H1 (cell line): ENCODE measurements around the gene ST3GAL3. TPM values are rescaled to one million over a fixed set of nuclear protein-coding genes. Genes with fewer than 3 reads are reported as not detected.
A peak's percentile ranks its signal among the peaks of the same experiment; 100 is the strongest.

Experiments used
- ATF3 ChIP-seq: IDR thresholded peaks from 2 replicates; pipeline ENCODE4 v1.6.1; 2011; ENCODE audit warnings: low read depth, mild to moderate bottlenecking, low read length; ENCODE audit not compliant: insufficient read depth
- BACH1 ChIP-seq: IDR thresholded peaks from 2 replicates; pipeline ENCODE4 v1.6.1; 2012; ENCODE audit warnings: low read length, improper control_type of control experiment
- CBX5 ChIP-seq: fragments of 300-800, 300-1000 bp; sonication (generic); IDR thresholded peaks from 2 replicates; pipeline ENCODE4 v1.7.1; 2016; ENCODE audit warnings: antibody characterized with exemption, low read length, low read depth
- CEBPB ChIP-seq: IDR thresholded peaks from 2 replicates; pipeline ENCODE4 v1.6.1; 2012; ENCODE audit warnings: low read depth, low read length
- EP300 ChIP-seq, 2 experiments: IDR thresholded peaks; 1 replicate in 1 of 2; 2 replicates in 1 of 2; pipeline ENCODE4 v1.6.1; 2011 to 2012; ENCODE audit warnings: low read depth in 2 of 2, low read length in 2 of 2, mild to moderate bottlenecking in 2 of 2, borderline replicate concordance in 1 of 2, inconsistent platforms in 1 of 2, moderate library complexity in 1 of 2
- HDAC2 ChIP-seq, 2 experiments: fragments of 300-600 bp in 1 of 2; sonication (generic) in 1 of 2; IDR thresholded peaks; 2 replicates each; pipeline ENCODE4 v1.6.1; 2011 to 2012; ENCODE audit warnings: low read depth in 2 of 2, low read length in 2 of 2, mild to moderate bottlenecking in 2 of 2, moderate library complexity in 2 of 2, borderline replicate concordance in 1 of 2, inconsistent platforms in 1 of 2
- JUND ChIP-seq: IDR thresholded peaks from 2 replicates; pipeline ENCODE4 v1.6.1; 2011; ENCODE audit warnings: mild to moderate bottlenecking, improper control_type of control experiment, low read length
- POU5F1 ChIP-seq: IDR thresholded peaks from 2 replicates; pipeline ENCODE4 v1.6.1; 2011; ENCODE audit warnings: low read depth, mild to moderate bottlenecking, low read length, moderate library complexity
- RAD21 ChIP-seq, 2 experiments: IDR thresholded peaks in 1 of 2; conservative IDR thresholded peaks in 1 of 2; 2 replicates each; pipeline ENCODE4 v1.6.1; 2011; ENCODE audit warnings: low read depth in 2 of 2, low read length in 2 of 2, improper control_type of control experiment in 1 of 2, inconsistent platforms in 1 of 2, mild to moderate bottlenecking in 1 of 2, moderate library complexity in 1 of 2
- TAF7 ChIP-seq: optimal IDR thresholded peaks from 2 replicates; pipeline ENCODE3; 2011; ENCODE audit warnings: low read depth, mild to moderate bottlenecking, inconsistent platforms, low read length, moderate library complexity, borderline replicate concordance
- TCF12 ChIP-seq: IDR thresholded peaks from 2 replicates; pipeline ENCODE4 v1.6.1; 2011; ENCODE audit warnings: low read depth, mild to moderate bottlenecking, low read length
- TEAD4 ChIP-seq: IDR thresholded peaks from 2 replicates; pipeline ENCODE4 v1.6.1; 2012; ENCODE audit warnings: low read depth, low read length, inconsistent platforms, mixed read lengths
- YY1 ChIP-seq: IDR thresholded peaks from 2 replicates; pipeline ENCODE4 v1.6.1; 2011; ENCODE audit warnings: low read depth, mild to moderate bottlenecking, low read length
- polyA plus RNA-seq, 7 experiments: library from polyadenylated mRNA; depleted of rRNA in 3 of 7; stranded (reverse) in 5 of 7; unstranded in 2 of 7; fragments of >200 nt in 5 of 7; fragments of 200-250 nt in 2 of 7; gene quantifications; 1 replicate in 5 of 7; 2 replicates in 1 of 7; 4 replicates in 1 of 7; pipeline versions ENCODE4 v1.2.1 to v1.2.3, GENCODE V29; 2011 to 2013; ENCODE audit warnings: missing spikeins in 2 of 7, mixed read lengths in 2 of 7
- total RNA-seq: library from RNA; stranded (reverse); fragmentation: NEBNext Ultra II Directional; extraction: Animal tissue kit (Norgen Biotek cat#: 25700); gene quantifications from 2 replicates; pipeline ENCODE4 v1.2.1, GENCODE V29; 2021

The ST3GAL3 gene
- total and polyA plus RNA-seq, 2 of the 8 experiments (the other 6 are each of a cell fraction or from before 2014, with no cell fraction given) = 6.8 to 7.0 TPM

GRCh38 chr1:43912607-43913006, 205.3 kb downstream of the ST3GAL3 start (continued):
- peak; percentile 46 to 82; a peak in 1 of 4 replicates for TF ChIP-seq HDAC2 (IDR thresholded peaks at IDR 0.05; ENCODE audit: borderline replicate concordance in 1 of 2, low read depth in 2 of 2, low read length in 2 of 2)
- TF ChIP-seq TCF12 = peak; percentile 71; the same call in 1 of the 2 replicates
- no peak for TF ChIP-seq TAF7
- TF ChIP-seq YY1 = peak; percentile 38; the same call in 1 of the 2 replicates
- TF ChIP-seq ATF3 = peak; percentile 54; the same call in 1 of the 2 replicates
- peak; percentile 29; the same call in 1 of the 2 replicates for TF ChIP-seq JUND
- TF ChIP-seq RAD21 (IDR thresholded peaks at IDR 0.05 in 1 of 2, conservative IDR thresholded peaks at IDR 0.05 in 1 of 2; ENCODE audit: low read depth in 2 of 2, low read length in 2 of 2) = no peak
- TF ChIP-seq CEBPB = peak; percentile 78; the same call in 1 of the 2 replicates
- peak; percentile 95 for TF ChIP-seq TEAD4
- no peak for TF ChIP-seq CBX5
- TF ChIP-seq POU5F1 = no peak
- 0 out of 3 replicates have a peak, but pooled peaks of 1 of the 2 experiments have one; percentile 34 for TF ChIP-seq EP300 (IDR thresholded peaks at IDR 0.05; ENCODE audit: borderline replicate concordance in 1 of 2, low read depth in 2 of 2, low read length in 2 of 2)
- no peak for TF ChIP-seq BACH1
